Calu3 (cell line): ENCODE data around the gene ANXA1. TPM values are rescaled to one million over a fixed set of nuclear protein-coding genes. Genes with fewer than 3 reads are reported as not detected.

Source experiments
- BruUV-seq: library from RNA; stranded (reverse); fragments of 400-500 nt; replicated peaks from 2 replicates; lab custom pipeline; 2021; lab: Mats Ljungman, UMichigan
- CTCF ChIA-PET: fragments of 300-600 bp; sonication (Branson Sonifier 250); formaldehyde crosslinking; loops from one replicate; lab custom pipeline; 2022; ENCODE audit warnings: antibody characterized with exemption; lab: Charles Lee
- DNase-seq: peaks from one replicate; pipeline ENCODE4 v3.0.0; 2022
- H3K27ac Mint-ChIP-seq: one replicate; pipeline ENCODE4 v1.8.0; 2022; ENCODE audit warnings: mixed read lengths; ENCODE audit not compliant: unreplicated experiment
- H3K27me3 Mint-ChIP-seq: one replicate; pipeline ENCODE4 v1.8.0; 2022; ENCODE audit warnings: mixed read lengths; ENCODE audit not compliant: unreplicated experiment
- H3K36me3 Mint-ChIP-seq: one replicate; pipeline ENCODE4 v1.8.0; 2022; ENCODE audit warnings: mild to moderate bottlenecking, moderate library complexity, mixed read lengths; ENCODE audit not compliant: insufficient read depth, unreplicated experiment
- H3K4me1 Mint-ChIP-seq: one replicate; pipeline ENCODE4 v1.8.0; 2022; ENCODE audit warnings: mild to moderate bottlenecking, low read depth, mixed read lengths; ENCODE audit not compliant: unreplicated experiment
- H3K4me3 Mint-ChIP-seq: one replicate; pipeline ENCODE4 v1.8.0; 2022; ENCODE audit warnings: mild to moderate bottlenecking, low read depth, moderate library complexity, mixed read lengths; ENCODE audit not compliant: unreplicated experiment
- H3K9me3 Mint-ChIP-seq: one replicate; pipeline ENCODE4 v1.8.0; 2022; ENCODE audit warnings: low read depth, mixed read lengths; ENCODE audit not compliant: unreplicated experiment
- intact Hi-C: fragments of 100-400 bp; cut with micrococcal nuclease; formaldehyde crosslinking; loops from one replicate; pipeline ENCODE4 v1.10.0; 2022; ENCODE audit not compliant: unreplicated experiment
- total RNA-seq: library from RNA; stranded (reverse); gene quantifications from 2 replicates; pipeline ENCODE4 v1.2.3, GENCODE V29; 2022
- TF ChIP-seq, protein P1 (sequence below): fragments of 200-600 bp; IDR thresholded peaks from one replicate; pipeline ENCODE4 v1.8.0; 2022; ENCODE audit warnings: antibody characterized with exemption; ENCODE audit not compliant: unreplicated experiment

ANXA1 gene
- total RNA-seq, 1 experiment from 2014 or later: 458 TPM

GRCh38 chr9:73133022-73133651 lies 18.5 kb upstream of the ANXA1 start:
- peak overlapping the region; percentile 98 for H3K27ac Mint-ChIP-seq
- peaks cover 50% of the 10 kb centered on the region for H3K4me1 Mint-ChIP-seq
- no peaks in the 10 kb centered on the region for H3K27me3 Mint-ChIP-seq
- no peak for DNase-seq
- H3K9me3 Mint-ChIP-seq: no peaks in the 10 kb centered on the region
- no peak overlapping the region for H3K4me3 Mint-ChIP-seq
- intact Hi-C loops: no loop called here
- CTCF ChIA-PET: interaction anchor here (0.6 to 1.5 kb wide), 4 partner anchors 10 to 46 kb away, joined by 3 to 5 read pairs (median 4); no protein-coding TSS in a partner anchor
- TF ChIP-seq, protein P1, sequence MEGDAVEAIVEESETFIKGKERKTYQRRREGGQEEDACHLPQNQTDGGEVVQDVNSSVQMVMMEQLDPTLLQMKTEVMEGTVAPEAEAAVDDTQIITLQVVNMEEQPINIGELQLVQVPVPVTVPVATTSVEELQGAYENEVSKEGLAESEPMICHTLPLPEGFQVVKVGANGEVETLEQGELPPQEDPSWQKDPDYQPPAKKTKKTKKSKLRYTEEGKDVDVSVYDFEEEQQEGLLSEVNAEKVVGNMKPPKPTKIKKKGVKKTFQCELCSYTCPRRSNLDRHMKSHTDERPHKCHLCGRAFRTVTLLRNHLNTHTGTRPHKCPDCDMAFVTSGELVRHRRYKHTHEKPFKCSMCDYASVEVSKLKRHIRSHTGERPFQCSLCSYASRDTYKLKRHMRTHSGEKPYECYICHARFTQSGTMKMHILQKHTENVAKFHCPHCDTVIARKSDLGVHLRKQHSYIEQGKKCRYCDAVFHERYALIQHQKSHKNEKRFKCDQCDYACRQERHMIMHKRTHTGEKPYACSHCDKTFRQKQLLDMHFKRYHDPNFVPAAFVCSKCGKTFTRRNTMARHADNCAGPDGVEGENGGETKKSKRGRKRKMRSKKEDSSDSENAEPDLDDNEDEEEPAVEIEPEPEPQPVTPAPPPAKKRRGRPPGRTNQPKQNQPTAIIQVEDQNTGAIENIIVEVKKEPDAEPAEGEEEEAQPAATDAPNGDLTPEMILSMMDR: no peak
- no TSS peak for BruUV-seq
- H3K36me3 Mint-ChIP-seq: peaks cover 14% of the 10 kb centered on the region

DNA sequence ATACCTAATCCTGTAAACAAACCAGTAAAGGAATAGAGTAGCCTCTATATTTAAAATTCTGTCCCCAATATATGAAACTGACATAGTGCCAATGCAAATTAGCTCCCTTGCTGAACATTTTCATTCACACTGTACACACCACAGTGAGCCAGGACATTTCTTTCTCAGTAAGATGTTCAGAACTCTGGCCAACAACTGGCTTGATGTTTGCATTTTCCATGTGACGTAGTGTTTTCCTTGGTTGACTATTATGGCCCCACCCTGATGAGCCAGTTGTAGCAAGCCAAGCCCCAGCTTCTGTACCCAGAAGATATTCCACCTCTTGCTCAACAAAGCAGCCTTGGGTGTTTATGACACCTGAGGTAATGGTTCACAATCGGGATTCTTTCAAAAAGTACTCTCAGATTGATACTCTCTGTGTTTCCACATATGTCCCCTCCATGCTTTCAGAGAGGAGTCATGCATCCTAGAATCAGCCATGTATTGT lies 17.7 kb upstream of the ANXA1 start:
- intact Hi-C loops: loop anchor here (2.0 kb wide), 1 partner anchor 19 kb away; no protein-coding TSS in a partner anchor
- H3K27ac Mint-ChIP-seq: peak overlapping the region; percentile 81
- no peak overlapping the region for H3K4me3 Mint-ChIP-seq
- BruUV-seq: no TSS peak
- CTCF ChIA-PET: interaction anchor here (1.1 to 1.5 kb wide), 2 partner anchors 10 to 15 kb away, joined by 5 read pairs; no protein-coding TSS in a partner anchor
- DNase-seq: peak; percentile 50
- TF ChIP-seq, protein P1: no peak
- no peaks in the 10 kb centered on the region for H3K9me3 Mint-ChIP-seq
- H3K4me1 Mint-ChIP-seq: peaks cover 56% of the 10 kb centered on the region
- H3K36me3 Mint-ChIP-seq: peaks cover 14% of the 10 kb centered on the region
- no peaks in the 10 kb centered on the region for H3K27me3 Mint-ChIP-seq

DNA sequence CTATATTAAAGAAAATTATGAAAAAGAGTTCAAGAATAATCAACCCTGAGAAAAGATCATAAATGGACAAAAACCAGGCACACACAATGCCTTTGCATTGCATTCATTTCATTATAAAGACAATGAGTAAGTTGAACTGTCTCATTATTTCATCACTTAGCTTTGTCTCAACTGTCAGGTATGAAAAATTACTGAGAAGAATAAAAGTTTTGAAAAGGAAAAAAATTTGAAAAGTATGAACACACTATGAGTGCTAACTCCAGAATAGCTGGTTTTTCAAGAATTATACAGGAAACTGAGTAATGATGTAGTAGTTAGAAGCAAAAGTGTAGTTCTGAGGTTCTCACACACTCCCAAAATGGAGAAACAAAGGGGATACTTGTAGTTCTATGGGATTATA lies 16.3 kb upstream of the ANXA1 start:
- Mint-ChIP-seq H3K27me3 (no peaks in the 10 kb centered on the region), H3K4me3 (no peak overlapping the region), H3K27ac (peak overlapping the region; percentile 44), H3K9me3 (no peaks in the 10 kb centered on the region), H3K4me1 (peaks cover 48% of the 10 kb centered on the region), H3K36me3 (peaks cover 14% of the 10 kb centered on the region)
- DNase-seq: no peak
- no TSS peak for BruUV-seq
- CTCF ChIA-PET: interaction anchor here (0.8 to 1.3 kb wide), 2 partner anchors 16 to 20 kb away, joined by 3 read pairs; no protein-coding TSS in a partner anchor
- intact Hi-C loops: loop anchor here (2.0 to 5.0 kb wide), 2 partner anchors 17 to 42 kb away; no protein-coding TSS in a partner anchor
- TF ChIP-seq, protein P1: no peak

- H3K36me3 Mint-ChIP-seq: peaks cover 4% of the 10 kb centered on the region
- H3K4me3 Mint-ChIP-seq: peak overlapping the region; percentile 54
- TF ChIP-seq, protein P1: no peak
- intact Hi-C loops: loop anchor here (5.0 kb wide), 1 partner anchor 40 kb away; no protein-coding TSS in a partner anchor
- peak overlapping the region; percentile 80 for H3K27ac Mint-ChIP-seq
- BruUV-seq: no TSS peak
- H3K27me3 Mint-ChIP-seq: no peaks in the 10 kb centered on the region
- no peak for DNase-seq
- no peaks in the 10 kb centered on the region for H3K9me3 Mint-ChIP-seq
- CTCF ChIA-PET: interaction anchor here (0.9 to 1.5 kb wide), 7 partner anchors 18 to 42 kb away, joined by 3 to 4 read pairs (median 3); no protein-coding TSS in a partner anchor
- H3K4me1 Mint-ChIP-seq: peaks cover 48% of the 10 kb centered on the region
Measured at GRCh38 chr9:73137286-73137899, 14.3 kb upstream of the ANXA1 start.
